HG03060 (cell line): ENCODE data around the gene ASAP2.
A peak's percentile ranks its signal among the peaks of the same experiment; 100 is the strongest.

Experiments
- ATAC-seq: cut with Tn5 transposase; IDR thresholded peaks from one replicate; pipeline ENCODE4 v1.9.1; 2021; ENCODE audit warnings: low read depth, moderate number of reproducible peaks; ENCODE audit not compliant: unreplicated experiment

ASAP2 gene

DNA sequence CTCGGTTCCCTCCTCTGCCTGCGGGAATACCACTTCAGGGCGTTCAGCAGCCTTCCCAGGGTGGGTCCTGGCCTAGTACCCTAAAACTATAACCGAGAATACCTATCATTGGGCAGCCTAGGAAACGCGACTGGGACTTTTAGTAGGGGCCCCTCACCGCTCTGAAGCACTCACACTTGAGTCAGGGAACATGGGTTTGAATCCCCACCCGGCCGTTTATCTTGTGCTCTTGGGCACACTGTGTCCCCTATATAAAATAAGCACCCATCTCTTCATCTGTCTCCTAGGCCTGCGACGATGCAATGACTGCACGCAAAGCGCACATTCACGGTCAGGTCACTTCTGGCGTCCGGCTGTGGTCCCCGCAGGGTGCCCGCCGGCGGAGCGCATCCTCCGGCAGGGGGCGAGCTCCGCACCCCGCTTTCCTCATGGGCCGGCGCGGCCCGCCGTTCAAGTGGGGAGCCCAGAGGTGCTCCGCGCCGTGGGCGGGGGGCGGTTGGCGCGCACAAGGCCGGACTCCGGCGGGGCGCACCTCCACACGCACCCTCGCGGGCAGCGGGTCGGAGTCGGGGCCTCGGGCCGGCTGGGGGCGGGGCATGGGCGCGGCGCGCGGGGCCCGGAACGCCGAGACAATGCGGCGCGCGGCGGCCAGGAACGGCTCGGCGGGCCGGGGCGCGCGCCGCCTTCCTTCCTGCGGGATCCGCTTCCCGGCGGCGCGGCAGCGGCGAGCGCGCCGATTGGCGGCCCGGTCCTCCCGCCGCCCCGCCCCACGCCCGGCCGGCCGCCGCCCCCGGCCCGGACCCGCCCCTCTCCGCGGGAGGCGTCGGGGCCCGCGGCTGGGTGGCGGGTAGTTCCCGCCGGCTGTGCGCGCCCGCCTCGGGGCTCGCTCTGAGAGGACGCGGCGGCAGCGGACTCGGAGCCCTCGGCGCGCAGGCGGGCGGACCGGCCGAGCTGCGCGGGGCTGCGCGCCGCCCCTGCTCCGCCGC, at the start of gene ASAP2:
Gene ASAP2 (plus strand): TSS at position 850 of the 986 bp plus-strand sequence. CDS start 293 bp downstream, outside the sequence.
- ATAC-seq: no peak

DNA sequence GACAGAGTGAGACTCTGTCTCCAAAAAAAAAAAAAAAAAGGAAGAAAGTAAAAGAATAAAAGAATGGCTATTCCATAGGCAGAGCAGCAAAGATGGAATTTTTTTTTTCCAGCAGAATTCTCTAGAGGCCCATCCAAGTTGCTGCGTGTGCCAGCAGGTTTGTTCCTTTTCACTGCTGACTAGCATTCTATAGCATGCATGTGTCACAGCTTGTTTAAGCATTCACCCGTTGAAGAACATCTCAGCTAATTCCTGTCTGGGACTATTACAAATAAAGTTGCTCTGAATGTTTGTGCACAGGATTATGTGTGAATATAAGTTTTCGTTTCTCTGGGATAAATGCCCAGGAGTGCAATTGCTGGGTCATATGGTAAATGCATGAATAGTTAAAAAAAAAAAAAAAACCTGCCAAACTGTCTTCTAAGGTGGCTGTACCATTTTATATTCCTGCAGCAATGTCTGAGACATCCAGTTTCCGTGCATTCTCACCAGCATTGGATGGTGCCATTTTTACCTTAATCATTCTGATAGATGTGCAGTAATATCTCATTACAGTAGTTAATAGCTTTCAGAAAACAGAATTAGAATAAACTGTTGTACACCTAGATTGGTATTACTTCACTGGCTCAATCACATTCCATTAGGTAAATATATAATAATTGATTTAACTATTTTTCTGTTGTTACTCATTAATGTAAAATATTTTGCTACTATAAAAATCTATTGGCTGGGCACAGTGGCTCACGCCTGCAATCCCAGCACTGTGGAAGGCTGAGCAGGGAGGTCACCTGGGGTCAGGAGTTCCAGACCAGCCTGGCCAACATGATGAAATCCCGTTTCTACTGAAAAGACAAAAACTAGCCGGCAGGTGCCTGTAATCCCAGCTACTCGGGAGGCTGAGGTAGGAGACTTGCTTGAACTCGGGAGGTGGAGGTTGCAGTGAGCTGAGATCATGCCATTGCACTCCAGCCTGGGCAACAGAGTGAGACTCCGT, 47.5 kb upstream of the ASAP2 start:
- no peak for ATAC-seq

DNA sequence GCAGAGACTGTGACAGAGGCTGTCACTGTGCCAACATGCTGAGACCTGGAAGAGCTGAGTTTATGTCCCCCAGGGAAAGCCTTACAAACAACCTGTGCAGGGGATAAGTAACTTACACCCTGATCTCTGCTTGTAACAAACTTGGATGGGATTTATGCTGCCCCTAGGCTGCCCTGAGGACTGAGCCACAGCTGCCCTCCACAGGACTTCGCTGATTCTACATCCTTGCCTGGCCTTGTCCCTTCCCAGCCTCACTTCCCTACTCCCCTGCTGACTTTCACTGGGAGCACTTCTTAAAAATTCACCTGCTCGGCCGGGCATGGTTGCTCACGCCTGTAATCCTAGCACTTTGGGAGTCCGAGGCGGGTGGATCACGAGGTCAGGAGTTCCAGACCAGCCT, 45.9 kb upstream of the ASAP2 start:
- no peak for ATAC-seq

DNA sequence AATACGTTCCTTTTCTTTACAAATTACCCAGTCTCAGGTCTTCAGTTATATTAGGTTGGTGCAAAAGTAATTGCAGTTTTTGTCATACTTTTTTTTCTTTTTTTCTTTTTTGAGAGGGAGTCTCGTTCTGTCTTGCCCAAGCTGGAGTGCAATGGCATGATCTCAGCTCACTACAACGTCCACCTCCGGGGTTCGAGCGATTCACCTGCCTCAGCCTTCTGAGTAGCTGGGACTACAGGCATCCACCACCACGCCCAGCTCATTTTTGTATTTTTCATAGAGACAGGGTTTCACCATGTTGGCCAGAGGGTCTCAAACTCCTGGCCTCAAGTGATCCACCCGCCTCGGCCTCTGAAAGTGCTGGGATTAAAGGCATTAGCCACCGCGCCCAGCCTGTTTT, 43.8 kb upstream of the ASAP2 start:
- no peak for ATAC-seq

DNA sequence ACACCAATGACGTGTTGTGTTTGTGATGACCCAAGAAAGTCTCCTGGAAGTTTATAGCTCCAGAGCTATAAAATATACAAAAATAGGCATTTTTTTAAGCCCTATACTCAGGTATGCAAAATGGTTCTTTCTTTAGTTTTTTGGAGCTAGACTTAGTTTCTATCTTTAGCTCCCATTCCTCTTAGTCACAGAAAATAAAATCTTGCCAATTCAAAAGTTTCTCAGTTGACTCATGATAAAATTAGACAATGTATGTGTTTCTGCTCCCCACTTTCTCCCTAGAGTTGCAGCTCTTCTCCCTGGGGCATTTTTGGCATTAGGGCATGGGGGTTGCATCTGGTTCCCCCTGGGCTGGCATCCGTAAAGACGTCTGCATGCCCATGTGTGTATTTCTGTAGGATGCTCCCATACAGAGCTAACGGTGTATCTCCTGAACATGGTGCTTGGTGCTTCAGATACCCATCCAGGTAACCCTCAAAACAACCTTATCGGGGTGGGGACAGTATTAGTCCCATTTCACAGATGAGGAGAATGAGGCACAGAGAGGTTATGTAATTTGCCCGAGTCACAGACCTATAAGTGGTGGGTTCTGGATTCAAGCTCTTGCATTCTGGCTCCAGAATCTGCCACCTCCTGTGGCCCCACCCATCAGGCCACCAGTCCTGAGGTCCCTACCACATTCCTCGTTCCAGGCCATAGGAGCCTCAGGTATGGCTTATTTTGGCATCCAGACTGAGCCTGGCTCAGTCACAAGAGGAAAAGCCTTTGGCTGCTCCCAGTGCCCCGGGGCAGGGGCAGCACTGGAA, 43.1 kb upstream of the ASAP2 start:
- no peak for ATAC-seq

DNA sequence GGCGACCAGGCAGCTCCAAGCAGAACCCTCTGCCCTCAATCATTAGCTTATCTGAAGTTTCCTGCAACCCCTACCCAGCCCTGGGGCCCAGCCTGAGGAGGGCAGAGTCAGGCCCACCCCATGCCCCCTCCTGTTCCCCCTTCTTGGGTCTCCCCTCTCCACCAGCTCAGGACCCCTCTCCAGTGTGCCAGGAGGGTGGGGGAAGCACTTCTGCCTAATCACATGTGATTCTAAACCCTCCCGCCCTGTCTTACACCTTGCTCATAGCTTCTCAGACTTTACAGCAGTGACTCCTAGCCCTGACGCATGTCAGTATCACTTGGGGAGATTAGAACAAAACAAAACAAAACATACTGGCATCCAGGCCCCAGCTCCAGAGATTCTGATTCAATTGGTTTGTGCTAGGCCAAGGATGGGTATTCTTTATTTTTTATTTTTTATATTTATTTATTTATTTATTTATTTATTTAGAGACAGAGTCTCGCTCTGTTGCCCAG, 42.5 kb upstream of the ASAP2 start:
- no peak for ATAC-seq

DNA sequence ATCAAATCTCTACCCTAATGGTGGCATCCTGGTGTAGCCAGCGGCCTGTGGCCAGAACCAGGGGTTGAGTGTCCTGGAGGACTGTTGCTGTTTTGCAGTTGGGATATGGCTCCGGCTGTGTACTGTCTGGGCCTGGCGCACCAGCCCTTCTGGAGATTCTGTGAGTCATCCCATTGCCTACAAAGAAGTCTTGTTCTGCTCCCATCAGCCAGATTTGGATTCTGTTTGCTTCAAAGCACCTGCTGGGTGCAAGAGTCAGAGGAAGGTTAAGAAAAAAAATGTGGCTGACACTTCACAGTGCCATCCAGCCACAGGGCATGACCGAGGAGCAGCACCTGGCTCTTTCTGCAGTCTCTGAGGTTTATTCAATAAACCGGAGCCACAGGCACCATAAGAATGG, 41.0 kb upstream of the ASAP2 start:
- ATAC-seq: no peak

DNA sequence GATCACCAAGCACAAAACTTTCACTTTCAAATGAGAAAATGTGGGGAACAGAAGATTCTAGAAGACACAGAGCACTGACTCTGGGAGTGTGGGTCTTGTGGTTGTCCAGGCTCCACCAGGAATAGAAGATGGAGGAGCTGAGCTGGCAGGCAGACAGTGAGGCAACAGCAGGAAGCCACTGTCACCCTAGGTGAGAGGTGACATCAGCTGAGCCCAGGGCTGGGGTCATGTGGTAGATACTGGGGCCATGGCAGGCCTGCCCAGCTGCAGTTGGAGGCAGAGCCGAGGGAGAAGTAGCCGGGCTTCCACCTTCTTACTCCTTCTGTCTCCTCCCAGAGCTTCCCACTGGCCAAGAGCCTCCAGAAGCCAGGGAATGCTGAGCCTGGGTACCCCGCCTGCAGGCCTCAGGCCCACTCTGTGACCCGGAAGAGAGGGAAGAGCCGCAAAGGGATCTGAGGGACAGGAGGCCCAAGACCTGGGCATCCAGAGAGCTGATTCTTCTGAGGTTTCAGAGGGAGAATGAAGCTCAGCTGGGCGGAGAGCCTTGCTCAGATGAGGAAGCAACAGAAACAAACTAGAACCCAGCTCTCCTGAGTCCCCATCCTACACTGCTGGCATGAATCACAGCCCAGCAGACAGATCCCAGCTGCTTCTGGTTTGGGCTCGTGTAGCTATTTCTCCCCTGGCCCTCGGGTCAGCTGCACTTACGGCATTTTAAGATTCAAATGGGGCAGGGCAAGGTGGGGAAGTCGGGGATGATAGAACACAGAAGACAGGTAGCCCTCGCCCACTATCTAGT, 39.8 kb upstream of the ASAP2 start:
- ATAC-seq: no peak

DNA sequence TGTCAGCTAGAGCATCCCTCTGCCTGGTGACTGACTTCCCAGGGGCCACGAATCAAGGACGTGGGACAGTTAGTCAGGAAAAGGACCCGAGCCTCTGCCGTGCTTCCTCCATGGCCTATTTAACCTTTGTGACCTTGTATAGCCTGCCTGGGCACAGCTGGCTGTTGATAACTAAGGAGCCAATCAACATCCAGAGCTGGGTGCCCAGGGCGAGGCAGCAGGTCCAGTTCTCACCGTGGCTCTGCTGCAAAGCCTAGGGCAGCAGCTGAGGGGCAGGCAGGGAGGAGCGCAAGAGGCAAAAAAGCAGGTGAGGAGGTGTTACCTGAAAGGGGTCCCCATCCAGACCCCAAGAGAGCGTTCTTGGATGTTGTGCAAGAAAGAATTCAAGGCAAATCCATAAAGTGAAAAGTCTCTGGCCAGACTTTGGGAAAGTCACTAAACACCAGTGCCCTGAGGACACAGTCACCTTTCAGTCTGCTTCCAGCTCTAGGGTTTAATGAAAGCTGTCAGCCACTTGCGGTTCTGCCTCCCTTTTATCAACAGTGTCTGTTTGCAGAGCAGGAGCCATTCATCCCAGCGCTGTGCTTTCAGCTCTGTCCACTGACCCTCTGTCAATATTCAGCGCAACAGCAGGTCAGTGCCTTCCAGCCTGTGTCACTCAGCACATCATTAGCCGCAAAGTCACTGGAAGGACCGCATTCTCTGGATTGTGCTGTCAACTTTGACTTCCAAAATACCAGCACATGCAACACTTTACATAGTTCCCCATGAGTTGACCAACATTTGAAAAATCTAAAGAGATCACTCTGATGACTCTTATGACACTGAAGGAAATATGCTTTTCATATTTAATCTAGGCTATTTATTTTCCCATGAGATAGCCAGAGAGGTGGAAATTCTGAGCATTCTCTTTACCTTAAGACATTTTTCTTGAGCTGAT, 38.6 kb upstream of the ASAP2 start:
- ATAC-seq: no peak

DNA sequence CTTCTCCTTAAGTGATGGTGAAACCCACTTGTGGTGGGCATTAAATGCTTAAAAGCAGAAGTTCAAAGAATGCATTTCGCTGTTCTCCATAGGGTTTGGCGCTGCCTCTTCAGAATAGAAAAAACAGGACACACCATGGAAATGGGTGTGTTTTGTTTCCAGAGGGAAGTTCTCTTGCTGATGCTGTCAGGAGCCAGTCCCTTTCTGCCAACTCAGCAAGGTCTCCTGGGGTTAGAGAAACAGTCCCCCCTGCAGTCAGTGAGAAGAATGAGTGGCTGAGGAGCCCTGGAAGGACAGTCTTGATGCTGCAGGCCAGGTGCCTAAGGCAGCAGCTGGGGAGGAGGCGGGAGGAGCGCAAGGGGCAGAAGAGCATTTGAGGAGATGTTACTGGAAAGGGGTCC, 37.8 kb upstream of the ASAP2 start:
- no peak for ATAC-seq

DNA sequence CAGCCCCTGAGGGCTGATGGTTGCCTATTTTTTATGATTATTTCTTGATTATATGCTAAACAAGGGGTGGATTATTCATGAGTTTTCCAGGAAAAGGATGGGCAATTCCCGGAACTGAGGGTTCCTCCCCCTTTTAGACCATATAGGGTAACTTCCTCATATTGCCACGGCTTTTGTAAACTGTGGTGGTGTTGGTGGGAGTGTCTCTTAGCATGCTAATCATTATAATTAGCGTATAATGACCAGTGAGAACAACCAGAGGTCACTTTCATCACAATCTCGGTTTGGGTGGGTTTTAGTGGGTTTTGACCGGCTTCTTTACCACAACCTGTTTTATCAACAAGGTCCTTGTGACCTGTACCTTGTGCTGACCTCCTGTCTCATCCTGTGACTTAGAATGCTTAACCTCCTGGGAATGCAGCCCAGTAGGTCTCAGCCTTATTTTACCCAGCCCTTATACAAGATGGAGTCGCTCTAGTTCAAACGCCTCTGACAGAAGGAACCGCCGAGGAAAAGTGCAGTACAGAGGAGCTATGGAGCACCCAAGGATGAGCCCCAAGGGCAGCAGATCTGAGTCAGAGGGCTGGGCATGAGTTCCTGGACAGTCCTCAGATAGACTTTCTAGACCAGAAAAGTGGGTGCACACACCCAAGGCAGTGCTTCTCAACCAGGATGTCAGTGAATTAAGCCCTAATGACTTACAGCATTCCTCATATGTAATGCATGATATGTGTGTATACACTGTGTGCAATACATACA, 37.1 kb upstream of the ASAP2 start:
- no peak for ATAC-seq

DNA sequence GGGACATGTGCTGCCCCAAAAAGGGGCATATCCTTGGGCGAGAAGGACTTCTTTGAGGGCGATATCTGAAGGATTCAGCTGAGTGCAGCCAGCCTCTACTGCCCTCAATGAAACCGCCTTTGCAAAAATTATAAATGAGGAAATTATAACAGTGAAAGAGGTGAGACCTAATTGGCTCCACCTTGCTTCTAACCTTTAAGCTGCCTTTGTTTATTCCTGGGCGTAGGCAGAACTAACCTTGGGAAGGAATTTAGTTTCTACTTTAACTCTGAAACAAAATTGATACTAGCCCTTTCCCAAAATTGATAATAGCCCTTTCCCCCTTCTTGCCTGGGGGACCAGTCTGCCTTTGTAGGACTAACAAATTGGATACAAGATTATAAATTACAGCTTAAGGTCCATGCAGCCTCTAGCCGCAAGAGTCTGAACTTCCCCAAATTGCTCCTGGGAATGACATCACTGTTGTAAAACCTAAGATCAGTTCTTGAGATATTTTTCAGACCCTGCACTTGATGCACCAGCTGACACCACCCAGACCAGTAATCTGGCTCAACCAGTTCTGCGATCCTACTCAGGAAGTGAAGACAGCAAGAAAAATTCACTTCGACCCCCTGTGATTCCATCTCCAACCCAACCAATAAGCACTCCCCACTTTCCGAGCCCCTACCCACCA, 36.0 kb upstream of the ASAP2 start:
- ATAC-seq: no peak

DNA sequence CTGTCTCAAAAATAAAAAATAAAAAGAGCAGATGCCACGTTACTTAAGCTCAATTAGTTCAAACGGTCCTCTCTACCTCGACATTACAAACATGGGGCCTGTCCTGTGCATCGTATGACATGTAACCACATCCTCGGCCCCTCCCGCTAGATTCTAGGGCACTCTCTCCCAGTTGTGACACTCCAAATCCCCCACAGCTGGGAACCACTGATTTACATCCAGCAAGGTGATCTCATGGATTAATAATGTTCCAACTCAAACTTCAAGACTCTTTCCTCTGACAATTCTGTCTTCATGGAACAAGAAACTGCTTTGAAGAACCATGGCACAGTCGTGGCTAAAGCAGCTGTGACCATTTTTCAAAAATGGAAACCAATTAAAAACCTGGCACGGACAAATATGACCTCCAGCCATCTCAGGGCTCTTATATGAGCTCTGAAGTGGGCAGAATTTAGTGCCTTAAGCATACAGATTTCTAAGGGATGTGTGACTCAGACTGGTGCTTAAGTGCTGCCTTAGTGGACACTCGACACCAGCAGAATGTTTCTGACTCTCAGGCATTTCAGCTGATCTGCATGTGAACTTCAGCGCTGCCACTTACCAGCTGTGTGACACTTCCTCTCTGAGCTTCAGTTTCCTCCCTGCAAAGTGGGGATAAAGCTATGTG, 31.7 kb upstream of the ASAP2 start:
- no peak for ATAC-seq

DNA sequence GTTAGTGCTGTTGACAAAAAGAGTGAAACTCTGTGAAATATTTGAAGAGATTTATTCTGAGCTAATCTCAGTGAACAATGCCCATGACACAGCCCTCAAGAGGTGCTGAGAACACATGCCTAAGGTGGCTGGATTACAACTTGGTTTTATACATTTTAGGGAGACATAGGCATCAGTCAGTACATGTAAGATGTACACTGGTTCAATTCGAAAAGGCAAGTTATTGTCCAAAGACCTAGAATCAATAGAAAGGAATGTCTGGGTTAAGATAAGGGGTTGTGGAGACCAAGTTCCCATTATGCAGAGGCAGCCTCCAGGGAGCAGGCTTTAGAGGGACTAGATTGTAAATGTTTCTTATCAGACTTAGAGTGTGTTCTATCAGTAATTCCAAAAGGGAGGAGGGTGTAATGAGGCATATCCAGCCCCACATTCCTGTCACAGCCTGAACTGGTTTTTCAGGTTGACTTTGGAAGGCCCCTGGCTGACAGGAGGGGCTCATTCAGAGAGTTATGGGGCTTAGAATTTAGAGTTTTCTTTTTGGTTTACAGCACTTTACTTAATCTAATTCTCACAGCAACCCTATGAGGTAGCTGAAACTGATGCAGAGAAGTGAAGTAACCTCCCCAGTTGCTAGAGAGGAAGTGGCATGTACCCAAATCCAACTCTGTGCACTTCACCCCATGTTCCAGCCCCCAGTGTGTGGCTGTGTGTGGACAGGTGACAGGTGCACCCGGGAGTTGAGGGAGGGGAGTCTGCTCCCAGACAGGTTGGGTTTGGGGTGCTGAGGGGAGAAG, 28.3 kb upstream of the ASAP2 start:
- no peak for ATAC-seq

DNA sequence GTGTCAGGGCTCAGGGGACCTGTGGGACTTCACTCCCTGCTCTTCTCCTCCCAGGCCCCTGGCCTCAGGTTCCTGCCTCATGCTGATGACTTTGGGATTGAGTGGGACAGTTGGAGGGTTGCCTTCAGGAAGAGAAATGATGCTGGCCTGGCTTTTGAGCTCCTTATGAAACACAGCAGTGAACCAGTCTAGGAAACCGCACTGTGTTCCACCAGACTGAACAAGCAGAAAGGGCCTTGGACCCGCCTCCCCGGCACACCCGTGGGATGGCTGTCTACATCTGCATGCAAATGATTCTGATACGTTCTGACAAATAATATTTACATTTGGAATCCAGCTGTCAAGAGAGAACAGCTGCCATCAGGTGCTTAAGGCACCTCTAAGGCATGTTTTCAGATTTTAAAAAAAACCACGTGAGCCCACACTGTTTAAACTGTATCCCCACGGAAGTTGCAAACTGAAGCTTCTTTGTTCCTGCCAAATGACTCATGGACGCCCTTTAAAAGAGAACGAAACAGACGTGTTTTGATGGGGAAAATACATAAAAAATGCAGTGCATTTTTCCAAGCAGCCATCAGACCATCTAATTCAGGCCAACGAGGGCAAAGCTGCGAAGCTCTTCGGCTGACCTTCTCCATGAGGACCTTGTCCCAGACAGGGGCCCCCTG, 27.6 kb upstream of the ASAP2 start:
- peak; percentile 43 for ATAC-seq
